A204.1 (cell line): ENCODE measurements around the gene FGF14.

Experiments used
- FAIRE-seq: peaks from 2 replicates; lab custom pipeline; 2012; peaks lifted over from hg19 to GRCh38; lab: Jason Lieb, UNC

FGF14 gene

DNA sequence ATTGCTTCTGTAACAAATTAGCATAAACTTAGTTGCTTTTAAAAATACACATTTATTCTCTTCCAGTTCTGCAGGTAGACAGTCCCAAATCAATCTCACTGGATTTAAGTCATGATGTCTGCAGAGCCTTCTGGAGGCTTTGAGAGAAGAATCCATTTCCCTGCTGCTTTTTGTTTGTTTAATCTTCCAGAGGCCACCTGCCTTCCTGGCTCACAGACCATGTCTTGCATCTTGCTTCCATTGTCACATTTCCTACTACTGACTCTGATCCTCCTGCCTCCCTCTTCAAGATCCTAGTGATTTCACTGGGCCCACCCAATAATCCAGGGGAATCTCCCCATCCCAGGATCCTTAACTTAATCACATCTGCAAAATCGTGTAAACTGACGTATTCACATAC lies 476.1 kb downstream of the FGF14 start:
- FAIRE-seq = no peak

DNA sequence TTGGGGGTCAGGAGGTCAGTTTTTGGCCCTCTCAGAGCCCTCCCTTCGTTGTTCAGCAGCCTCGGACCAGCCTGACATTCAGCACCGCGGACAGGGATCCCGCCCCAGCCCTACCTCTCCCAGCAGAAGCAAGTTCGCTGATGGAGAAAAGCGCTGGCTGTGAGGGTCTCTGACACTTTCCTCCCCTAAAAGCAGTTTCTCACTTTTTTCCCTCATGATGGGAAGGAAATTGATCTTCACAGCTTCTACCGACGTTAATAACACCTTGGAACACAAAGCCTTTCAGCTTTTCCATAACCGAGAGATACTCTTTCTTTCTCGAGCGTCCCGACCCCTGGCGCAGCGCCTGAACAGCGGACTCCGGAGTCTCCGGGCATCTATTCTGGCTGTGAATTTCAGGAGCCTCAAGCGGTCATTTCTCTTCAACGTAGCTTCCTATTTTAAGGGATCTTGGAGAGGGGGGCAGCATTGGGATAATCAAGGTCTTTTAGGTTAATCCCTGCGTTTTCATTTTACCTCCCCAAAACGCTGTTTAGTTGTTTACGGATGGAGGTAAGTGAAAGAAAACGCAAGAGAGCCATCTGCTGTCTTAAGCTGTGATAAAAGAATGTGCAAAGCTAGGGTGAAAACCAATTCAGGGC lies 482.2 kb downstream of the FGF14 start:
- no peak for FAIRE-seq

DNA sequence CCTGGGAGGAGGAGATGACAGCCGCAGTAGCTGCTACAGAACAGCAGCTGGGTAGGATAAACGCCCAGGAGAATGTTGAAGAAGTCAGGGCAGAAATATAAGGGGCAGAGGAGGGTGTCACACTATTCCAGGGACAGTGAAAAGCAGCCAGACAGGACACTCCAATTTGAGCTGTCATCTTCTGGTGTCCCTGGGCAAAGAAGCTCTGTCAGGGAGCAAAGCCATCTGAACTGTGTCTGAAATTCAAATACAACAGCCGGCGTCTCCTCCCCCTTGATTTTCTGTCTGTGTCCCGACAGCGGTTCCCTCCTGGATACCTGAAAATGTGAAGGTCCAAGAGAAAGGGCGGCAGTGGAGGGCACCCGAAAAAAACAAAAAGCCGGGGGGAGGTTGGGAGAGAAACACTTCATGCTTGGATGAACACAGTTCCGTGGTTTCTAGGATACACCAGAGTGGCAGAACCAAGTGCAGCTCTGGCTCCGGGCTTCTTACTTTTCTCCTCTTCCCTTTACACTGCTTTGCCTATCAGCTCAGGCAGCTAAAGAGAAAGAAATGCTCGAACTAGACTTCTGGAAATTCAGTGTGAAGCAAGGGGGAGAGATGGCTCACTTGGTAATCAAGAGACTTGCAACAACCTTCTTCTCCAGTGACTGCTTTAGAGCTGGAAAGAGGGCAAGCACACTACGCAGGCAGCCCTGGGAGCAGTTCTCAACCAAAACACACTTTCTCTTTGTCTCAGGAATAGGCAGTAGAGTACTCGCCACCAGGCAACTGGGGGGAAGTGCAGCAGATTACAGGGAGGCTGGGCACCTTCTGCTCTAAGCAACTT lies 483.8 kb downstream of the FGF14 start:
- no peak for FAIRE-seq

DNA sequence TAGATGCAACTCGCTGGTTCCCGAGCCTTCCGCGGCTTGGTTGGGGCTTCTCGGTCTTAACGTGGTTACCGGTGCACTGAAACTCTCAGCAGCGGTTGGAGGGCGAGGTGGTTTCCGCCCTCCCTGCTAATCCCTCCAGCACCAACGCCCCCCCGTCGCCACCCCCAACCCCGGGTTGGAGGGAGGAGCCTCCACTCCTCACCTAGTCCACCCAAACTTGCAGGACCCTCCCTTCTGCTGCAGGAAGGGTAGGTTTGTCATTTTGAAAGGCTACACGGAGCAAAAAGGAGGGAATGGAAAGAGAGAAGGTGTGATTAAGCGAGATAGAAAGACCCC lies 484.4 kb downstream of the FGF14 start:
- no peak for FAIRE-seq

DNA sequence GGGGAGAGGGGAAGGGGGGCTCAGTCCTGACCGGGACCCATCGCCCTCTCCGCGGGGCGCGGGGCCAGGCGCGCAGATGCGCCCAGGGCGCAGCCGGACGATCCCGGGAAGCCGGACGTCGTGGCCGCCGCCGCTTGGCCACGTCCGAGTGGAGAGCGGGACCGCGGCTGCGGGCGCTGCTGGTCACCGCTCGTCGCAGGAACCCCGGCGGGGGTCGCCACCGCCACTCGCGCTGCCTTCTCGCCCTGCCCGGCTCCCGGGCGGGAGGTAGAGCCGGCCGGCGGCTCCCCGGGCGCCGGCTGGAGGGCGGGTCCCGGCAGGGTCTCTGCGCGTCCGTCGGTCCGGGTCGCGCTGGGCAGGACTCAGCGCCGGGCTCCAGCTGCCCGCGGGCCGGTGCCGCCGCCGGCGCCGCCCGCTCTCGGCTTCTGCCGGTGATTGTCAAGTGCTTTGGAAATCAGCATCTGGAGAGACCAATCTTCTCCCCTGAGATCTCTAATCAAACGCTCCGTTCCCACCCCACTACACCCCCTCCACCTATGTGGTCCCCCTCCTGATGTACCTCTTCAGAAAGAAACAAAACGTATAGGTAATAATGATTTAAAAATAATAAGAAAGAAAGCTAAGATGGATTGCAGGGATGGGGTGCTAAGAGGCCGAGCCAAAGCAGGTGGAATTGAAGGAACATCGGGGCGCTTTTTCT lies 484.9 kb downstream of the FGF14 start:
- no peak for FAIRE-seq

DNA sequence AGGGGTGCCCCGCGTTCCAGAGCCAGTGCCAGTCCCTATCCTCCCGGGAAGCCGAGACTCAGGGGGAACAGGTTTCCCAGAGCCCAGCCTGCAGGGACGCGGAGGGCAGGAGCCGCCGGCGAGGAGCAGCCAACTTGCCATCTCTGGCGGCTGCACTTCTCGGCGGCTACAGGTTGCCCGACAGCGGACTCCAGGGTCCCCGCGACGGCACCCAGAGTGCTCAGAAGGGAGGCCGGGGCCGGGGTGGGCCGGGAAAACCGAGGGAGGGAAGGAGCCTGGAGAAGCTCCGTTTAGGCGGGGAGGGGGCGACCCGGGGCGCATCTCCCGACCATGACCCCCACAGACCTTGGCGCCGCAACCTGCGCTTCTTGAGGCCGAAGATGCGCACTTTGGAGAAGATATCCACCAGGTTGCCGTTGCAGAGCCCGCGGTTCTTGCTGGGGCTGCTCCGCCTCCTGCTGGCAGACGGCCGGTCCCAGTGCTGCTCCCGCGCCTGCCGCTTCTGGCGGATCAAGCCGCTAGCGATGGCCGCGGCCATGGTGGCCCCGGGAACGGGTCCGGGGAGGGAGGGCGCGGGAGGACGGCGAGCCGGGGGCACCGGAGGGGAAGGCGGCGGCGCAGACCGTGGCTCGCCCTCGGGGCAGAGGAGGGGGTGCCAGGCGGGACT lies 485.6 kb downstream of the FGF14 start:
- FAIRE-seq = no peak

DNA sequence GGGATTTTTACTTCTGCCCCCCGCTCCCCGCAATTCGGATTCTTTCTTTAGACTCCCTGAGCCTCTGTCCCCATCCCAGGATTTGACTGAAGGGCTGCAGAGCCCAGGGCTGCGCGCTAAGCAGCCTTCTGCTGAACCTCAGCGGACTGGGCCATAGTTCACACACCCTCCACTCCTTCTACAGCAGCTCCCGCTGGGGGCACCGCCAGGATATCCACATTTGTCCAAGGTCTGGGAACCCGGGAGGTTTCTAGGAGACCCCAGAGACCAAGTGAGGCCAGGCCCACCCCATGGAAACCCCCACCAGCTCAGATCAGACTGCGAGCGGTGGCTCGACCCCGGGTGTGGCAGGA lies 486.1 kb downstream of the FGF14 start:
- FAIRE-seq = no peak

DNA sequence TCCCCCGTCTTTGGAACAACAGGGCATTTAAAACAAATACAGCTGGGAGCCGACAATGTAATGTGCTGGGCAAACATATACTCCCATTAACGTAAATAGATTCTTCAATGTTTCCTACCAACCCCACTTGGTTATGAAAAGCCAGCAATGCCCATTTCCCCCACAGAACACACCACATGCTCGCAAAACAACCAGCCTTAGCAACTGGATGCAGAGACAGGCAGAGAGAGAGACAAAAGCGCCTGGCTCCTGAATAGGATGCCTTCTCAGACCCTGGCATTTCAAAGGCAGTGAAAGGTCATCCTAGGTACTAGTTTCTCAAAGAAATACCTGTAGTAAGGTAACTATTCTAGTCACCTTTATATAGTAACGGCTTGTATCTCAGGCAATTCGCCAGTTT lies 486.5 kb downstream of the FGF14 start:
- no peak for FAIRE-seq

DNA sequence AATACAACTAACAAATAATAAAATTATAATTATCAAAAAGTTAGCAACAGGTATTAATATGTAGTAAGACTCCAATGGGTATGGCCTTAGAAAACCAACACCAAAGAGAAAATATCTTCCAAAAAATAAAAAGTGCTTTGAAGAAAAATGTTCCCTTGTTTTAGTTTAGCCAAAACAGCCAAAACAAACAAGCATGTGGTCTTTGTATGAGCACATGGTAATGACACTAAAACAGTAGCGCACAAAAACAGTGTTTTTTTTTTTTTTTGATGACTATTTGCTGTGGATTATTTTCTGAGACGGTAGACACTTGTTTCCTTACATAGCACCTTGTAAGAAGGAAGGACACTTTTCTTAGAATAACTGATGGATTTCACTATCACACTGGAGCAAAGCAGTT lies 490.1 kb downstream of the FGF14 start:
- peak; percentile 44 for FAIRE-seq

DNA sequence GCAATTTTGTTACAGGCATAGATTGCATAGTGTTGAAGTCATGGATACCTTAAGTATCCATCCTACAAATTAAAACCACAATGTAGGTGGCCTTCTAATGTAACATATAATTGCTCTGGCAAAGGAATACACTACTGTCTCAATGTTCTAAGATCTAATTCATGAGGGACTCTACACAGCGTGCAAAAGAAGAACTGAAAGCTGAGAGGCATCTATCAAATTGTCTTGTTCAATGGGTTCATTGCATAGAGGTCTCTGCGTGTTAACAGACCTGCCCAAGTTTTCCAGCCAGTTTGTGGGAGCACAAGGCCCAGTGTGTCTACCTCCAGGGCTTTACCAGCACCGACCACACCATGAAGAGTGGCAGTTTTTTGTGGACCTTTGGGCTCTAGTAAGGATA lies 498.0 kb downstream of the FGF14 start:
- FAIRE-seq = no peak

DNA sequence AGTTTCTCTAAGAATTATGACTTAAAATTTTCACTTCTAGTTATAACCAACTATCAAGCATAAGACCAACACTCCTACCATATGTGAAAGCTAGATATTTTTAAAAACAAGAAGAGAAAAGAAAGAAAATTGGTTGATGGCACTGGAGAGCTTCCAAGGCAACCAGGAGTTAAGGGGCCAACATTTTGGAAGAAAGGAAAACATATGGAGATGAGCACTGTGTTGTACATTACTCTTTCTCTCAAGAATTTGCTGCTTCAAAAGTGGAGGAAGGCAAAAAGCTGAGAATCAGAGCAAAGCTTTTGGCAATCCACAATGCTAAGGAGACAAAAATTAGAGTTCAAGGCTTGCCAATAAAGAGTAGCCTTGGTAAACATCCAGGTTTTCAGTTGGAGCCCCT lies 503.2 kb downstream of the FGF14 start:
- no peak for FAIRE-seq

DNA sequence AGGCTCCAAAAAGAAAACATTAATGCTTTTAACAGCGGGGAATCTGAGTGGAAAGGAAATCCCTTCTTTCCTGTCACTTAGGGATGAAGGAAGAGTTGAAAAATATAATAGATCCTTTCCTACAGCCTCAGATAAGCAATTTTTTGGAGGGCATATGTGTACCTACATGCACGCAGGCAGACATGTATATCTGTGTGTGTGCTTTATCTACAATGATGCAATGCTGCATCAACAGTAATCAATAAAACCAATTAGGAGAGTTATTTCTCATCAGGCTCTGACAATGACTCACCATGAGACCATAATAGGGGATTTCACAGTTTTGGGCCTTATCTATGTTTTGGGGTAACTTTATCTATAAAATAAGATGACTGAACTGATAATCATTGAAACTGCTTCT lies 505.3 kb downstream of the FGF14 start:
- no peak for FAIRE-seq

DNA sequence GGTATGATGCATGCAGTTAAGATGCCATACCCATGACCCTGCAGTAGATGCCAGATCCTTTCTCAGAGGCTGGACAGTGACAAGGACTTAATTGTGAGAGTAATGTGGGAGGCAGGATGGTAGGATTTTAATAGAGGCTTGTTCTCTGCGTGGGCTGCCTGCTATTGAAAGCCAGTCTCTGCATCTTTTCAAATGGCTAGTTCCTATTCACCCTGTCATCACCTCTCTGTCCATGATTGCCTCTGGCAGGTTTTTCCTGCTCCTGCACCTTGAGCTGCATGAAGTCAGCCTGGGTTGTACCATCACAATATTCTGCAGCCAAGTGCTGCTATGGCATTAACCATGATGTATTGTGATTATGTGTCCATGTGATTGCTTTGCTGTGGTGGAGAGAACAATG lies 508.8 kb downstream of the FGF14 start:
- FAIRE-seq = no peak

DNA sequence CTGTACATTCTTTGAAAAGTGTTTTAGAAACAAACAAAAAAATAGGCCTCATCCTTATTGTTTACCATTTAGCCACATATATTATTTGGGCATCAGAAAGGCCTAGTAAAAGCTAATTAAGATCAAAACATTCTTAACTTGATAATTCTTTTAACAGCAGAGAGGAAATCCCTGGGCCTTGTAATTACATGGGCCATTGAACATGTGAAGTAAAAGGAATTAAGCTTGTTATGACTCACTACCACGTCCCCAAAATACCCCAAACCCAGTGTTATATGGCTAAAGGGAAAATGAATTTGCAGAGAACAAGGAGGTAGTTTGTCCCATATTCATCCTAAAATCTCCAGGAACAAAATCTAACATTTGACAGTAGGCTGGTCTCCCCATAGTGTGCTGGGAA lies 509.6 kb downstream of the FGF14 start:
- no peak for FAIRE-seq

DNA sequence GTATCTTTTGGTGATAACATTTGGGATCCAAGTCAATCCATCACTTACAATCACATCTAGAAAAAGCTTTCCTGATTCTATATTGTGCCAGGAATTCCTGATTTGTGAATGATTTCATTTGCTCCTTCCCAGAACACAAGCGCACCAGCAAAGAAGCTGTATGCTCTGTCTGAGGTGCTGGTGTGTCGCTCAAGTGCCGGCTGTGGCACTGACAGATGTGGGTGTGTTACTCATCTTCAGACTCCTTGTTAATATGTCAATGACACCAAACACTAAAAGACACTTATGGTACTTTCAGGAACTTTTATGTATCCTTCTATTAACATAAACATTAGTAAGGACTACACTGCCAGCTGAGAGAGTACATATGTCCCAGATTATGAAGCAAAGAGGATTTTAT lies 520.3 kb downstream of the FGF14 start:
- no peak for FAIRE-seq

DNA sequence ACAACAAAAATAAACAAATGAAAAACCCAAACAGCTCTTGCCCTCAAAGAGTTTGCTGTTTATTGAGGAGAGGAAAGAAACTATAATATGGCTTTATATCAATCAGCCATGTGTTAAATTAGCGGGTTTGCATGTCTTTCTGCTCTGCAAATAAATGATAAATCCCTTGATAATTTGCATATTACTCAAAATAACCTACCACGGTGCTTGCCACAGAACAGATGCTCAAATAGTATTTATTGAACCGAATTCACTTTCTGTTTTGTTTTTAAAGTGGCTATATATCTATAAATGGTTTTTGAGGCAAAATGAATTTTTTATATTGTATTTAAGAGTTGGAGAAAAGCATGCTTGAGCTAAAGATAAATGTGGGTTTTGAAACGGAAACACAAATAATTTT lies 521.3 kb downstream of the FGF14 start:
- no peak for FAIRE-seq

DNA sequence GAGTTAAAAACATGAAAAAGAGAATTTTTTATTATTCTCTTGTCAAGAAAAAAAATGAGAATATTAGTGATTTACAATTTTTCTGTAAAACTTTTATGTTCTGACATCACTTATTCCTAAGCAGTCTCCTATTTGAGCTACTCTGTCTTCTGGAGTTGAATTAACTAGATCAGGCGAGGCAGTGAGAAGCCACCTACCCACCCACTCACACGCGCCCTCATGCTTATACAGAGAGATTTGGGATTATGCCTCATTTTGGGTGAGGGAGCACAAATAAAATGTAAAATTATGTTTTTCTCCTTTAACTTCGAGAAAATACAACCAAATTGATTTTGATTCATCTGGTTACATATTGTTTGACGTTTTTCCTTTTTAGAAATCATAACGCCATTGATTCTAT lies 524.9 kb downstream of the FGF14 start:
- no peak for FAIRE-seq

DNA sequence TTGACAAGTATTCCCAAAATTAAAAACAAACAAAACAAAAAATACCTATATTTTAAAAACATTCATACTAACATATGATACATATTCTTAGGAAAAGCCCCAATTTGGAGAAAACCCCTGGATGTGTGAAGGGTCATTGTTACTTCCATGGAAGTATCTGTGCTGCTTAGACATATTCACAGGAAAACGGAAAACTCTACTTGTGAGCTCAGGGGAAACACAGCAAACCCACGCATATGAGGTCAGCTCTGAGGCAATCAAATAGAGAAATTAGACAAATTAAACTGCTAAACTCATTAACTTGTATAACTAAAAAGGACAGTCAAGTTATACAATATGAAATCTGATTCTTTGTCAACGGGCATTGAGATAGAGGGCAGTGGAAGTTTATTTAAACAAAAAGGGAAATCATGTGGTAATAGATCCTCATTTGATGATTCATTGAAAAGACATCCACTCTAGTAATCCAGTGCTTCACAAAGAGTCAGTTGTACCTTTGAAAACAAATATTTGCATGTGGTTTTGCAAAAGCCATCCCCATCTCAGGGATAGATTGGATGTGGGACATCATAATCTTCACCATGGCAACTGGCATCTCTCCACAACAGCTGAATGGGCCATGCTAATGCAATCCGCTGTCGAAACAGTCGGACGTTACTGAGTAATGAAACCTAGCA lies 526.0 kb downstream of the FGF14 start:
- no peak for FAIRE-seq

DNA sequence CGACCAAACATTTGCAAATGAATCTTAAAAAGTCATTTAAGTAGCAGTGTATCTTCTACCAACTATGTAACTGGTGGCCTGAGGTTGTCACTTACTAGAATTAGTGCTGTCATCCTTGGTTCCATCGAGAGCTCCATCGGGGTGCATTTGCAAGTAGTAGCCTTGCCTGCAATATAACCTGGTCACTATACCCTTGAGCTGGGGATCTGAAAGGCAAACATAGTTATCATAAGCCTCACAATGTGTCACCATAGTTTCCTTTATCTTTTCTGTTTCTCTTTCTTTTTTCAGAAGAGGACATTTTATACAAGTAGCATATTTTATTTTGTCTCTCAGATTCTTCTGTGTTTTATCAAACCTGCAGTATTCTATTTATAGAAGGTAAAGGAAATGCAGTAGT lies 526.8 kb downstream of the FGF14 start:
- no peak for FAIRE-seq

DNA sequence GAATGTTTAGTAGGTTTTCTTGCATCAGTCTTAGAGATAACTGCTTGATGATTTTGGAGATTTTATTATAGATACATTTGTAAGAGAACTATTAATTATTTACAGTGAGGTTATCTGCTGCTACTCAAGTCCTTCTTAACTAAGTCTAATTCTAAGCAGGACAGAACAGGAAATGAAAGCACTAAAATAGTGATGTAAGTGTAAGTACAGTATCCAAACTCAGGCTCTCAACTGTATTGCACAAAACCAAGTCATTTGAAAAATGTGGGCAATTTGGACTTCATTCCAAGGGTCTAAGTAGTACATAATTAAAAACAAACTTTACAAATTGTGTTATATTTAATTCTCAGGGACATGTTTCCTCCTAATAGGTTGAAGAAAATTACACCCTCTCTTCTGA lies 532.3 kb downstream of the FGF14 start:
- no peak for FAIRE-seq

DNA sequence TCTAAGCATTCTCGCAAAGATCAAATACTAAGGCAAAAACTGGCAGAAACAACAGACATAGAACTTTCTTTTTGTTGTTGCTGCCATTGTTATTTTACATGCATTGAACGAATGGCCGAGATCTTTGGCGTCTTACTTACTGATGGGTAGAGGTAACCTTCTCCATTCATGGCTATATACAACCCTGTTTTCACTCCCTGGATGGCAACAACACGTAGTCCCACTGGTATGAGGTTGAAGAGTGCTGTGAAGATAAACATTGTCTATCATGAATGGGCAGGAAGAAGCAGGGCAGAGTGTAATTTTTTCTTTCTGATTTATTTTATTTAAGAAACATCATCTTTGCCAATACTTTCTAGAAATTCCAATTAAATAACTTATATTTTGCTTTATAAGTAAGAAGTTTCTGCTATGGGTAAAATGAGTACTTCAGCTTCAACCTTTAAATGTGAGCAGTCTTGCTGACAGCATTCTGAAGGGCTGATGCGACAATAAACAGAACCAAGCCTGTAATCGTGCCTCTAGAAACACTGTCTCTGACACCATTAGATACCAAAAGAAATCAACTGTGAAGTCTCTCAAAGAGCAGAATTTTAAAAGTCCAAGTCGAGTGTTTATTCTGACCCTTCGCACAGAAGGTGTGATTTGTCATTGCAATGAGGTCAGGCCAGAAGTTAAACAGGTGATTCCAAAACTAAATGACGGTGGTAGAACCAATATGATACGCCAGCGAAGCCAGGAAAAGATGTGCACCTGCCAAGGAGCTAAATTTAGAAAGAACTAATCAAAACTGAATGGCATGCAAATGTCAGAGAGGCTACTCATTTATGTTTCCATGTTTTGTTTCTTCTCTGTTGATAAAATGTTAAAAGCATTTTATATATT lies 533.0 kb downstream of the FGF14 start:
- no peak for FAIRE-seq
